Esophagus squamous epithelium (tissue), 4 donors: Measurements from ENCODE around the gene ADPRS.

ENCODE experiments used
- CTCF ChIP-seq, 6 experiments: fragments of 450-650 bp in 4 of 6; fragments of 200-600 bp in 2 of 6; sonication (generic) in 2 of 6; IDR thresholded peaks; one replicate each; pipeline ENCODE4 v1.5.1; 2016 to 2019; ENCODE audit warnings: antibody characterized with exemption in 6 of 6, mild to moderate bottlenecking in 4 of 6, moderate library complexity in 4 of 6
- POLR2A ChIP-seq, 4 donors: fragments of 450-650 bp; IDR thresholded peaks; one replicate each; pipeline ENCODE4 v1.6.1; 2017; ENCODE audit warnings: antibody characterized with exemption in 4 of 4, mild to moderate bottlenecking in 4 of 4, moderate library complexity in 3 of 4

GRCh38 chr1:36142121-36142520, 53.4 kb downstream of the ADPRS start:
- TF ChIP-seq CTCF (IDR thresholded peaks at IDR 0.05) (no peak), POLR2A (IDR thresholded peaks at IDR 0.05) (no peak)
